ENCODE results near the gene RASD1.
A peak's percentile ranks its signal among the peaks of the same experiment; 100 is the strongest.

RASD1 gene

GRCh38 chr17:17496189-17497064 is at the start of gene RASD1:
Gene RASD1 (minus strand): TSS chr17:17496395. CDS start chr17:17496181, 214 bp downstream.
- peak; percentile 87 to 92 for DNase-seq

- DNase-seq: no peak
These were observed 49.8 kb upstream of the RASD1 start for GRCh38 chr17:17545984-17546383.

- no peak for DNase-seq
These were observed 49.0 kb upstream of the RASD1 start for GRCh38 chr17:17545031-17545820.

- no peak for DNase-seq
These were observed 46.9 kb upstream of the RASD1 start for GRCh38 chr17:17542906-17543635.

GRCh38 chr17:17541640-17542001 is 45.4 kb upstream of the RASD1 start:
- no peak for DNase-seq

GRCh38 chr17:17540935-17541639 is 44.9 kb upstream of the RASD1 start:
- no peak for DNase-seq

GRCh38 chr17:17540278-17540906 is 44.2 kb upstream of the RASD1 start:
- no peak for DNase-seq

- DNase-seq: no peak
These were observed 43.4 kb upstream of the RASD1 start for GRCh38 chr17:17539591-17539990.

GRCh38 chr17:17538417-17539391 is 42.5 kb upstream of the RASD1 start:
- no peak for DNase-seq

GRCh38 chr17:17537311-17538099 is 41.3 kb upstream of the RASD1 start:
- no peak for DNase-seq

- no peak for DNase-seq
These were observed 40.5 kb upstream of the RASD1 start for GRCh38 chr17:17536702-17537101.

GRCh38 chr17:17535957-17536356 is 39.8 kb upstream of the RASD1 start:
- no peak for DNase-seq

GRCh38 chr17:17533901-17534441 is 37.8 kb upstream of the RASD1 start:
- DNase-seq: no peak

GRCh38 chr17:17532991-17533390 is 36.8 kb upstream of the RASD1 start:
- no peak for DNase-seq

GRCh38 chr17:17531156-17531555 is 35.0 kb upstream of the RASD1 start:
- DNase-seq: no peak

GRCh38 chr17:17528696-17529652 is 32.8 kb upstream of the RASD1 start:
- DNase-seq: no peak

- DNase-seq: no peak
These were observed 31.8 kb upstream of the RASD1 start for GRCh38 chr17:17527956-17528500.

- no peak for DNase-seq
These were observed 31.3 kb upstream of the RASD1 start for GRCh38 chr17:17527534-17527933.
